GM13977 (cell line): ENCODE data around the gene TP53AIP1.

ENCODE experiments used
- DNase-seq: peaks from one replicate; pipeline ENCODE4 v3.0.0; 2012; ENCODE audit warnings: low spot score
- in situ Hi-C: fragments of 300-500 bp; cut with MboI; formaldehyde crosslinking; loops from one replicate; pipeline ENCODE4 v1.12.0; 2022; ENCODE audit warnings: low sequenced_read_pairs, low pct_unique_long_range_greater_than_20kb, mixed read lengths, inconsistent platforms; ENCODE audit not compliant: unreplicated experiment
- TF ChIP-seq, protein P1 (sequence below): IDR thresholded peaks from 2 replicates; pipeline ENCODE4 v1.5.1; 2012; ENCODE audit warnings: mild to moderate bottlenecking, control low read depth; ENCODE audit not compliant: insufficient read depth; ENCODE audit errors: extremely low read depth, missing control alignments

TP53AIP1 gene

DNA sequence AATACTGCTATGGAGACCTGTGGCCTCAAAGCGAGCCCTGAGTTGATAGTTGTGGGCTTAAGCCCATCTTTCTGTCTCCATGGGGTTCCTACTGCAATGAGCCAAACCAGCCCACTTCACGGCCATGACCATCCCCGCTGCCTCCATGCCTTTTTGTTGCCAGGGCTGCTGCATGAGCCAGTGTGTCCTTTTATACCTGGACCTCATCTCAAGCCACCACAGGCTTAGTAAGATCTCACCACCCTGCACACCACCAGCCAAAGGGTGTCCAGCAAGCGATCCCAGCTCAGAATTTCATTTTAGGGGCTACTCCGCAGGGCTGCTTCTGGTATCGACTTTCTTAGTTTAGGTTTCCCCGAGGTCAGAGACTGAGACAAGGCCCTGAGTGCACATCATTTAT, 8.3 kb downstream of the TP53AIP1 start:
- no peak for DNase-seq
- TF ChIP-seq, protein P1, sequence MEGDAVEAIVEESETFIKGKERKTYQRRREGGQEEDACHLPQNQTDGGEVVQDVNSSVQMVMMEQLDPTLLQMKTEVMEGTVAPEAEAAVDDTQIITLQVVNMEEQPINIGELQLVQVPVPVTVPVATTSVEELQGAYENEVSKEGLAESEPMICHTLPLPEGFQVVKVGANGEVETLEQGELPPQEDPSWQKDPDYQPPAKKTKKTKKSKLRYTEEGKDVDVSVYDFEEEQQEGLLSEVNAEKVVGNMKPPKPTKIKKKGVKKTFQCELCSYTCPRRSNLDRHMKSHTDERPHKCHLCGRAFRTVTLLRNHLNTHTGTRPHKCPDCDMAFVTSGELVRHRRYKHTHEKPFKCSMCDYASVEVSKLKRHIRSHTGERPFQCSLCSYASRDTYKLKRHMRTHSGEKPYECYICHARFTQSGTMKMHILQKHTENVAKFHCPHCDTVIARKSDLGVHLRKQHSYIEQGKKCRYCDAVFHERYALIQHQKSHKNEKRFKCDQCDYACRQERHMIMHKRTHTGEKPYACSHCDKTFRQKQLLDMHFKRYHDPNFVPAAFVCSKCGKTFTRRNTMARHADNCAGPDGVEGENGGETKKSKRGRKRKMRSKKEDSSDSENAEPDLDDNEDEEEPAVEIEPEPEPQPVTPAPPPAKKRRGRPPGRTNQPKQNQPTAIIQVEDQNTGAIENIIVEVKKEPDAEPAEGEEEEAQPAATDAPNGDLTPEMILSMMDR, result no peak
- in situ Hi-C loops, result no loop called here

GRCh38 chr11:128933481-128934178, 9.0 kb downstream of the TP53AIP1 start:
- DNase-seq, result no peak
- TF ChIP-seq, protein P1, result no peak
- in situ Hi-C loops, result no loop called here

- in situ Hi-C loops, result no loop called here
- TF ChIP-seq, protein P1, result no peak
- DNase-seq, result no peak
These were observed 11.0 kb downstream of the TP53AIP1 start for GRCh38 chr11:128931668-128932067.

- TF ChIP-seq, protein P1, result no peak
- DNase-seq, result no peak
- in situ Hi-C loops, result no loop called here
These were observed 11.6 kb downstream of the TP53AIP1 start for GRCh38 chr11:128931066-128931465.

DNA sequence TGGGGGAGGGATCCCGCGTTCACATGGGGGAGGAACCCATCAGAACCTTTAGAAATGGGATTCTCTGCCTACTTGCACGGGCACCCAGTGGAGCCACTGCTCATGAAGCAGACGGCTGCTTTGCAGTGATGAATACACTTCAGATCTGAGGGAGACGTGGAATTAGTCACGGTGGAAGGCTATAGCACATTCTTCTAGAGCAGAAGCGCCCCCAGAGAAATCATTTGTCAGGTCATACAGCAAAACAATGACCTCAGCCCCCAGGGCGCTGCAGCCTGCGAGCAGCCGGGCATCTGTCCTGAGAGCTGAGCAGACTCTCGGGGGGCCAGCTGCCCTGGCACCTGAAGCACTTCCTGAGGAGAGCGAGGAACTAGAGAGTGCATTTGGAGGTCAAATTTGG, 12.7 kb downstream of the TP53AIP1 start:
- TF ChIP-seq, protein P1, result no peak
- in situ Hi-C loops, result no loop called here
- no peak for DNase-seq

DNA sequence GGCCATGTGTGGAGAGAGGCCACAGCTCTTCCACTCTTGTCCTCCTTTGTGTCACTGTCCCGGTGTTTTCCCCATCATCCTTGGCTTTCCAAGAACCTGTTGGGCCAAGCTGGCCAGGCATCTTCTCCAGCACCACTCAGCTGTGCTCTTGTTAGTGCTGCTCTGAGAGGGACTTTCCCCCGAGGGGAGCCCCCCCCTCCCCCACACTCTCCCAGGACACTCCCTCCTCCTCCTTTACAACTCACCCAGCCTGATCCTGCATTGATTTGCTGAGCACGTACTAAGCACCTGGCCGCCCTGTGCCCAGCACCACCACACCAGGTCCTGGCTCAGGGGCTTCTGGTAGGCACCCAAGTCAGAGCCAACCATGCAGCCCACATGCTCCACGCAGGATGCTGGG, 13.2 kb downstream of the TP53AIP1 start:
- in situ Hi-C loops, result no loop called here
- TF ChIP-seq, protein P1, result no peak
- DNase-seq, result peak; percentile 62
